ENCODE data around the gene PPP6R3.

Gene PPP6R3

GRCh38 chr11:68508425-68508824 lies 47.9 kb downstream of the PPP6R3 start:
- DNase-seq (ENCODE audit: low read depth, low spot score), result peak; percentile 24
- in situ Hi-C loops (cut with HindIII; ENCODE audit: low sequenced_read_pairs), result no loop called here
- H3K4me3 ChIP-seq (ENCODE audit: low read depth, low read length), result no peak overlapping the region
- no peak for TF ChIP-seq CTCF (IDR thresholded peaks at IDR 0.05; ENCODE audit: low read depth, low read length)

GRCh38 chr11:68509066-68509465 lies 48.5 kb downstream of the PPP6R3 start:
- TF ChIP-seq CTCF (IDR thresholded peaks at IDR 0.05; ENCODE audit: low read depth, low read length), result no peak
- in situ Hi-C loops (cut with HindIII; ENCODE audit: low sequenced_read_pairs), result no loop called here
- no peak overlapping the region for H3K4me3 ChIP-seq (ENCODE audit: low read depth, low read length)
- no peak for DNase-seq (ENCODE audit: low read depth, low spot score)

GRCh38 chr11:68513930-68514487 lies 53.5 kb downstream of the PPP6R3 start:
- DNase-seq (ENCODE audit: low read depth, low spot score), result no peak
- in situ Hi-C loops (cut with HindIII; ENCODE audit: low sequenced_read_pairs), result no loop called here
- TF ChIP-seq CTCF (IDR thresholded peaks at IDR 0.05; ENCODE audit: low read depth, low read length), result no peak
- H3K4me3 ChIP-seq (ENCODE audit: low read depth, low read length), result no peak overlapping the region

- TF ChIP-seq CTCF (IDR thresholded peaks at IDR 0.05; ENCODE audit: low read depth, low read length), result no peak
- in situ Hi-C loops (cut with HindIII; ENCODE audit: low sequenced_read_pairs), result no loop called here
- no peak for DNase-seq (ENCODE audit: low read depth, low spot score)
- H3K4me3 ChIP-seq (ENCODE audit: low read depth, low read length), result no peak overlapping the region
Measured at GRCh38 chr11:68517121-68517741, 56.7 kb downstream of the PPP6R3 start.

- in situ Hi-C loops (cut with HindIII; ENCODE audit: low sequenced_read_pairs), result no loop called here
- H3K4me3 ChIP-seq (ENCODE audit: low read depth, low read length), result no peak overlapping the region
- no peak for DNase-seq (ENCODE audit: low read depth, low spot score)
- TF ChIP-seq CTCF (IDR thresholded peaks at IDR 0.05; ENCODE audit: low read depth, low read length), result no peak
Measured at GRCh38 chr11:68518191-68518590, 57.6 kb downstream of the PPP6R3 start.

- no peak for DNase-seq (ENCODE audit: low read depth, low spot score)
- in situ Hi-C loops (cut with HindIII; ENCODE audit: low sequenced_read_pairs), result no loop called here
- no peak overlapping the region for H3K4me3 ChIP-seq (ENCODE audit: low read depth, low read length)
- TF ChIP-seq CTCF (IDR thresholded peaks at IDR 0.05; ENCODE audit: low read depth, low read length), result no peak
Measured at GRCh38 chr11:68521969-68522652, 61.6 kb downstream of the PPP6R3 start.
